ENCODE data around the gene SYTL2. TPM values are rescaled to one million over a fixed set of nuclear protein-coding genes. Genes with fewer than 3 reads are reported as not detected.

SYTL2 gene
- total RNA-seq, 1 experiment from 2014 or later = 5.2 TPM

GRCh38 chr11:85721191-85721590, 89.8 kb downstream of the SYTL2 start:
- H3K23me2 ChIP-seq (ENCODE audit: insufficient read length, low read depth, low read length, poor library complexity, severe bottlenecking) = peaks cover 3% of the 10 kb centered on the region
- H3K9me3 Mint-ChIP-seq = no peaks in the 10 kb centered on the region
- no peak overlapping the region for H3K4me3 Mint-ChIP-seq
- no CpG with 5 or more reads among the region's 3 CpGs for WGBS (ENCODE audit: extremely low coverage, insufficient read length, low lambda C conversion rate)
- no peak overlapping the region for H2BK15ac ChIP-seq (ENCODE audit: low read depth, low read length)
- no peak overlapping the region for H3K14ac ChIP-seq (ENCODE audit: insufficient read depth, low read length)
- no peaks in the 10 kb centered on the region for H3K9me3 ChIP-seq (ENCODE audit: control insufficient read depth, low read depth, low read length)
- H4K20me1 ChIP-seq (ENCODE audit: control insufficient read depth, insufficient read depth, insufficient read length) = no peaks in the 10 kb centered on the region
- no peak overlapping the region for H2AFZ ChIP-seq (ENCODE audit: low read length)
- no peaks in the 10 kb centered on the region for H3K79me2 ChIP-seq (ENCODE audit: insufficient read depth, low read length)
- no peak overlapping the region for H3K4ac ChIP-seq (ENCODE audit: low read depth, low read length)
- H3K27ac Mint-ChIP-seq = 0 out of 7 replicates have a peak overlapping the region, but pooled peaks of 1 of the 3 experiments have one; percentile 19
- no peak overlapping the region for H3K23ac ChIP-seq (ENCODE audit: insufficient read length, low read depth, low read length)
- no peak overlapping the region for H3K56ac ChIP-seq (ENCODE audit: insufficient read length, low read depth, low read length)
- no peak overlapping the region for H4K5ac ChIP-seq (ENCODE audit: insufficient read length, low read depth, low read length)
- no peak overlapping the region for H3K27ac ChIP-seq (ENCODE audit: insufficient read length, low read depth, low read length)
- no peak for TF ChIP-seq CTCF (conservative IDR thresholded peaks at IDR 0.05)
- no peak for DNase-seq
- no peak overlapping the region for H3K4me2 ChIP-seq (ENCODE audit: insufficient read depth, insufficient read length, low read length)
- peaks cover 39 to 60% of the 10 kb centered on the region in 2 experiments for H3K4me1 Mint-ChIP-seq
- H3K18ac ChIP-seq (ENCODE audit: insufficient read length, low read depth, low read length) = no peak overlapping the region
- no peak overlapping the region for H2AK5ac ChIP-seq (ENCODE audit: insufficient read length, low read length)
- peaks cover 3% of the 10 kb centered on the region; the same call in 1 of the 2 replicates for H3K27me3 Mint-ChIP-seq (ENCODE audit: low read depth)
- H3K9ac ChIP-seq (ENCODE audit: extremely low read depth, insufficient read length, low read length) = no peak overlapping the region
- H2BK20ac ChIP-seq (ENCODE audit: low read depth, low read length, poor library complexity, severe bottlenecking) = no peak overlapping the region
- H2BK5ac ChIP-seq (ENCODE audit: insufficient read length, low read length) = no peak overlapping the region
- no peak overlapping the region for H2BK120ac ChIP-seq (ENCODE audit: low read depth, low read length, poor library complexity, severe bottlenecking)
- H4K8ac ChIP-seq (replicated peaks; ENCODE audit: insufficient read length, low read depth, low read length) = no peak overlapping the region
- peaks cover 0 to 12% (median 7%) of the 10 kb centered on the region in 3 experiments; a peak in 3 of 7 replicates for H3K36me3 Mint-ChIP-seq (ENCODE audit: insufficient read depth in 1 of 3, low read depth in 3 of 3)
- no peak overlapping the region for H4K91ac ChIP-seq (ENCODE audit: insufficient read length, low read depth, low read length)
- peaks cover 3% of the 10 kb centered on the region for H3K4me1 ChIP-seq (ENCODE audit: insufficient read depth, low read length)
- H3K27me3 ChIP-seq (ENCODE audit: insufficient read depth, low read length) = no peaks in the 10 kb centered on the region
- H3K79me1 ChIP-seq (ENCODE audit: insufficient read depth, low read depth, low read length, poor library complexity, severe bottlenecking) = no peaks in the 10 kb centered on the region
- H3T11ph ChIP-seq (ENCODE audit: low read length) = no peak overlapping the region
- no peak overlapping the region for H2BK12ac ChIP-seq (ENCODE audit: insufficient read length, low read depth, low read length)
